HG03095 (cell line): Measurements from ENCODE around the gene ANXA5.

Experiments
- ATAC-seq: cut with Tn5 transposase; IDR thresholded peaks from one replicate; pipeline ENCODE4 v1.9.1; 2021; ENCODE audit warnings: moderate library complexity; ENCODE audit not compliant: unreplicated experiment

ANXA5 gene

GRCh38 chr4:121712001-121712651 lies 15.3 kb upstream of the ANXA5 start:
- no peak for ATAC-seq

GRCh38 chr4:121711263-121712000 lies 14.7 kb upstream of the ANXA5 start:
- ATAC-seq, result peak; percentile 97

- ATAC-seq, result no peak
These were observed 13.1 kb upstream of the ANXA5 start for GRCh38 chr4:121709766-121710405.

GRCh38 chr4:121707344-121707743 lies 10.6 kb upstream of the ANXA5 start:
- no peak for ATAC-seq

GRCh38 chr4:121706595-121707021 lies 9.8 kb upstream of the ANXA5 start:
- ATAC-seq, result no peak

- ATAC-seq, result no peak
These were observed 8.7 kb upstream of the ANXA5 start for GRCh38 chr4:121705521-121705920.

- ATAC-seq, result no peak
These were observed 5.4 kb upstream of the ANXA5 start for GRCh38 chr4:121702136-121702535.

GRCh38 chr4:121701263-121701662 lies 4.5 kb upstream of the ANXA5 start:
- ATAC-seq, result no peak

GRCh38 chr4:121698236-121698671 lies 1.5 kb upstream of the ANXA5 start:
- ATAC-seq, result no peak

GRCh38 chr4:121697564-121697963 lies 784 bp upstream of the ANXA5 start:
- peak; percentile 28 for ATAC-seq

- peak; percentile 24 for ATAC-seq
These were observed 605 bp downstream of the ANXA5 start for GRCh38 chr4:121696170-121696580.

GRCh38 chr4:121693886-121694285 lies 2.9 kb downstream of the ANXA5 start:
- no peak for ATAC-seq

- no peak for ATAC-seq
These were observed 3.3 kb downstream of the ANXA5 start for GRCh38 chr4:121693450-121693849.

GRCh38 chr4:121692261-121692660 lies 4.5 kb downstream of the ANXA5 start:
- no peak for ATAC-seq

GRCh38 chr4:121690001-121690400 lies 6.8 kb downstream of the ANXA5 start:
- peak; percentile 45 for ATAC-seq

GRCh38 chr4:121688701-121689100 lies 8.1 kb downstream of the ANXA5 start:
- no peak for ATAC-seq

GRCh38 chr4:121688261-121688660 lies 8.5 kb downstream of the ANXA5 start:
- no peak for ATAC-seq

GRCh38 chr4:121686255-121686654 lies 10.5 kb downstream of the ANXA5 start:
- ATAC-seq, result no peak

GRCh38 chr4:121685257-121685656 lies 11.5 kb downstream of the ANXA5 start:
- no peak for ATAC-seq

GRCh38 chr4:121684561-121684960 lies 12.2 kb downstream of the ANXA5 start:
- no peak for ATAC-seq

GRCh38 chr4:121684016-121684415 lies 12.8 kb downstream of the ANXA5 start:
- no peak for ATAC-seq

- ATAC-seq, result no peak
These were observed 16.2 kb downstream of the ANXA5 start for GRCh38 chr4:121680571-121680970.
